OCI-LY7 (cell line): ENCODE results near the gene AKR1B15.

Experiments
- CTCF ChIP-seq: fragments of 200-600 bp; sonication (generic); conservative IDR thresholded peaks from 2 replicates; pipeline ENCODE4 v1.5.1; 2014; ENCODE audit warnings: mild to moderate bottlenecking, antibody characterized with exemption, low read length, moderate library complexity, mixed read lengths
- EZH2phosphoT487 ChIP-seq: fragments of 200-600 bp; sonication (generic); IDR thresholded peaks from 2 replicates; pipeline ENCODE4 v1.6.1; 2018; ENCODE audit warnings: low read depth, borderline replicate concordance, mild to moderate bottlenecking, mixed run types, antibody characterized with exemption, low read length, moderate library complexity, mixed read lengths

- no peak for TF ChIP-seq CTCF
- TF ChIP-seq EZH2phosphoT487 = no peak
These were observed 16.5 kb upstream of the AKR1B15 start for GRCh38 chr7:134532180-134532953.
